B cell (primary cell): ENCODE results near the gene TTC24.

ENCODE experiments used
- CTCF ChIP-seq: fragments of 200-600 bp; IDR thresholded peaks from one replicate; pipeline ENCODE4 v1.8.0; 2022; ENCODE audit warnings: antibody characterized with exemption, mild to moderate bottlenecking
- EZH2 ChIP-seq: IDR thresholded peaks from 2 replicates; pipeline ENCODE4 v1.6.1; 2012; ENCODE audit warnings: borderline replicate concordance, low read depth, mild to moderate bottlenecking, moderate library complexity, low read length; ENCODE audit not compliant: insufficient read depth, poor library complexity, severe bottlenecking

GRCh38 chr1:156551869-156552268, 27.7 kb upstream of the TTC24 start:
- TF ChIP-seq CTCF = no peak
- no peak for TF ChIP-seq EZH2
